GM18858 (cell line): ENCODE results near the gene PC.
A peak's percentile ranks its signal among the peaks of the same experiment; 100 is the strongest.

ENCODE experiments used
- ATAC-seq: cut with Tn5 transposase; IDR thresholded peaks from one replicate; pipeline ENCODE4 v1.9.1; 2021; ENCODE audit not compliant: unreplicated experiment

PC gene

GRCh38 chr11:66870131-66870530 is 88.1 kb downstream of the PC start:
- no peak for ATAC-seq

- ATAC-seq, result no peak
Measured at GRCh38 chr11:66869567-66869870, 88.7 kb downstream of the PC start.

GRCh38 chr11:66868726-66869566 is 89.2 kb downstream of the PC start:
- peak; percentile 47 for ATAC-seq

- no peak for ATAC-seq
Measured at GRCh38 chr11:66868082-66868725, 90.0 kb downstream of the PC start.

GRCh38 chr11:66867425-66868040 is 90.7 kb downstream of the PC start:
- no peak for ATAC-seq

- ATAC-seq, result no peak
Measured at GRCh38 chr11:66866511-66866986, 91.6 kb downstream of the PC start.

GRCh38 chr11:66866007-66866406 is 92.2 kb downstream of the PC start:
- ATAC-seq, result no peak

- no peak for ATAC-seq
Measured at GRCh38 chr11:66864924-66865697, 93.1 kb downstream of the PC start.

- ATAC-seq, result no peak
Measured at GRCh38 chr11:66864172-66864901, 93.8 kb downstream of the PC start.

- ATAC-seq, result no peak
Measured at GRCh38 chr11:66863428-66864125, 94.6 kb downstream of the PC start.

- no peak for ATAC-seq
Measured at GRCh38 chr11:66862559-66863037, 95.6 kb downstream of the PC start.

GRCh38 chr11:66861774-66862558 is 96.2 kb downstream of the PC start:
- no peak for ATAC-seq

GRCh38 chr11:66861038-66861773 is 97.0 kb downstream of the PC start:
- no peak for ATAC-seq

GRCh38 chr11:66860449-66860831 is 97.7 kb downstream of the PC start:
- no peak for ATAC-seq

- ATAC-seq, result no peak
Measured at GRCh38 chr11:66859686-66860448, 98.3 kb downstream of the PC start.

GRCh38 chr11:66858939-66859685 is 99.1 kb downstream of the PC start:
- no peak for ATAC-seq
